NCI-H1092 treated with DMSO at 0.1 percent for 48 hours (cell line): ENCODE measurements around the gene RFPL4AL1.
A peak's percentile ranks its signal among the peaks of the same experiment; 100 is the strongest.
"Not testable (repeated sequence)": the region's sequence is repeated elsewhere in the genome, so short reads cannot be mapped to it uniquely, and the experiment has no call there.

ENCODE experiments used
- DNase-seq: peaks from one replicate; lab custom pipeline; 2025; lab: John Stamatoyannopoulos, UW

RFPL4AL1 gene

DNA sequence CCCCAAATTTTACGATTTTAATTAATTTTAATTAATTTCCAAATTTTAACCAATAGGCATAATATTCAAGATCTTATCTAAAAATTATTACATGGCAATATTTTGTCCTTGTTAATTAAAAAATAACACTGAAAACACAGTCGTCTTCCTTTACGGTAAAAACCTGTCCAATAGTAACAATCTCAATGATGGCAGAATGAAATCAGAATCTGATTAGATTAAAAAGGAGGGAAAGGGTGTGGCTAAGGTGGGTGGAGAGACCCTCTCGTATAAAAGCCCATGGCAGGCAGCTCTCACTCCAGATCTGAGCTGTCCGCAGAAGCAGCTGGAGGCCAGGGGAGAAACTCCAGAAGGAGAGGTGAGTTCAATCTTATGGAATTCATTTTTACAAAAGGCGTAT is at the start of gene RFPL4AL1:
RFPL4AL1 (plus strand) TSS at position 301 of the 400 bp plus-strand sequence. CDS start 2,687 bp downstream, outside the sequence.
- DNase-seq: not testable (repeated sequence)

DNA sequence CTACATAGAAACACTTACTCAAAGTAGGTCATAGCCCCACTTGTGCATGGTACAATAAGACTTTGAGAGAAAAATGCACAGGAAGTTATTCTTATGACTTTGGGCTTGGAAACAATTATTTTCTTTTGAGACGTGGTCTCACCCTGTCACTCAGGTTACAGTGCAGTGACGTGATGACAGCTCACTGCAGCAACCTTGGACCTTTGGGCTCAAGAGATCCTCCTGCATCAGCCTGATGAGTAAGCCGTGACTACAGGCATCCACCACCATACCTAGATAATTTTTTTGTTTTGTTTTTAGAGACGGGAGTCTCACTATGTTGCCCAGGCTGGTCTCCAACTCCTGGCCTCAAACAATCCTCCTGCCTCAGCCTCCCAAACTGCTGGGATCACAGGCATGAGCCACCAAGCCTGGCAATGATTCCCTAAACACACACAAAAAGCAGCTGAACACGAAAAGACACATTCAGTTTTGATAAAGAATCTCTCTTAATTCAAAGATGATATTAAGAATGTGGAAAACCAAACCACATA is 48.6 kb upstream of the RFPL4AL1 start:
- no peak for DNase-seq

DNA sequence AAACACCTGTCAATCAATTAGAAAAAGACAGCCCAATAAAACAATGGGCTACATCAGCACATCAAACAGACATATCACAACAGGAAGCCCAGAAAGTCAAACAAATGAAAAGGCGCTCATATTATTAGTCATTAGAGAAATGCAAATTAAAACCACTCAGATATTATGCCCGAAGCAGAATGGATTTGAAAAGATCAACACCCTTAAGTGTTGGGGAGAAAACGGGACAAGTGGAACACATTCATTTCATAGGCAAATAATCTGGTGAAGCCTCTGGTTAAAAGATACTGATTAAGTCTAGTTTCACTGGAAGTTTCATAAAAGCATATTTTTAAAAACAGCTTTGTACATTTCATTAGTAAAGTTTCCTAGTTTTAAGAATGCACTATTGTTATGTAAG is 48.1 kb upstream of the RFPL4AL1 start:
- no peak for DNase-seq

DNA sequence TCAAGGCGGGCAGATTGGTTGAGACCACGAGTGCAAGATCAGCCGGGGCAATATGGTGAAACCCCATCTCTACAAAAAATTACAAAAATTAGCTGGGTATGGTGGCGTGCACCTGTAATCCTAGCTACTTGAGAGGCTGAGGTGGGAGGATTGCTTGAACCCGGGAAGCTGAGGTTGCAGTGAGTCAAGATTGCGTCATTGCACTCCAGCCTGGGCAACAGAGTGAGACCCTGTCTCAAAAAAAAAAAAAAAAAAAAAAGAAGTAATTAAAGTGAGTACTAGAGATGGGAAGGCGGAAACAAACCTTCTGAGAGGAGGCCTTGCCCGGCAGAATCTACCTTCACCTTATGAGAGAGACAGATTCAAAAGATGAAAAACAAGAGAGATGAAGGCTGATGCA is 45.4 kb upstream of the RFPL4AL1 start:
- no peak for DNase-seq

DNA sequence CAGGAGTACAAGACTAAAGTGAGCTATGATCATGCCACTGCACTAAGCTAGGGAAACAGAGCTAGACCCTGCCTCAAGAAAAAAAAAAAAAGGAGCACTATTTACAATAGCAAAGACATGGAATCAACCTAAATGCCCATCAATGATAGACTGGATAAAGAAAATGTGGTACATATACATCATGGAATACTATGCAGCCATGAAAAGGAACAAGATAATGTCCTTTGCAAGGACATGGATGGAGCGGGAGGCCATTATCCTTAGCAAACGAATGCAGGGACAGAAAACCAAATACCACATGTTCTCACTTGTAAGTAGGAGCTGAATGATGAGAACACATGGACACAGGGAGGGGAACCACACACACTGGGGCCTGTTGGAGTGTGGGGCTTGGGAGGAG is 38.5 kb upstream of the RFPL4AL1 start:
- DNase-seq: not testable (repeated sequence)

DNA sequence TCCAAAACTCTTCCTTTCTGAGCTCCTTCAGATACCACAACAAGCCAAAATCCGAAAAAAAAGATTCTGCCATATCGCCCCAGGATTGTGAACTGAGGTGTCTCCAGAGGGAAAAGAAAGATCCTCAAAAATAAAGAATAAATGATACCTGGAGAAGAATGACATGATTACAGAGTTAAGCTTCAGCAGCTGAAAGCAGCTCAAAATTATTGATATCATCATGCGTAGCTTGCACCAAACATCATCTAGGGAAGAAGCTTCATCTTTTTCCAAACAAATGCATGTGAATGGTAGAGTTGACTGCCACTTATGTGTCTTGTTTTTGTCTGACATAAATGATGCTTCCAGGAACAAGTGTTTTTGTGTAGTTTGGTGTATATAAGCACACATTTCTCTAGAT is 30.6 kb upstream of the RFPL4AL1 start, which contains the start of gene NLRP9:
NLRP9 (minus strand) TSS at position 101 of the 400 bp plus-strand sequence; CDS start at position 73, 28 bp downstream.
- DNase-seq: no peak

DNA sequence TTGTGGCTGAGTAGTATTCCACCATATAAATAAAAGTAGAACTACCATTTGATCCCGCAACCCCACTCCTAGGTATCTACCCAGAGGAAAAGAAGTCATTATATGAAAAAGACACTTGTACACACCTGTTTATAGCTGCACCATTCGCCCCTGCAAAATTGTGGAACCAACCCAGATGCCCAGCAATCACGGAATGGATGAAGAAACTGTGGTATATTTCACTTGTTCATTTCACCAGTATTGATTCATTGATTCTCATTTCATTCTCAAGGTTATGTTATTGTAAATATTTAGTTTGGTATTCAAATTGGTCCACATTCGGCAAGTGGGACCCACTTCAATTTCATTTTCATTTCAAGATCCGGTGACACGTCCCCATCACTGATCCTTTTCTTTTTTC is 18.2 kb upstream of the RFPL4AL1 start:
- no peak for DNase-seq

DNA sequence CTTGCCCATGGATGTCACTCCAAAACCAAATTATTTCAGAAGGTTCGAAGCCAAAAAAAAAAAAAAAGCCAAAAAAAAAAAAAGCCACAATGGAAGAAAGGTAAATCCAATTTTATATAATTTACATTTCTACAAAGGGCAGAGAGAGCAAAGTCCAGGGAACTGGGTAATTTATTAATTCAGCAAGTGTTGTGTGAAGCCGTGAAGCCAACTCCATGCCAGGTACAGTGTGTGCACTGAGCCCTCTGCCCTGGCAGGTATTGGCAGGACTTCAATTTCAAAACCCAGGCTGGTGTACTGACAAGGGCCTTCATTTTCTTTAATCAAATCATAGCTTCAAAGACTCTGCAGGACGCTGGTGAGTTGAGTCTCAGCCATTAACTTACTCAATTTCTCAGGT is 15.5 kb upstream of the RFPL4AL1 start:
- DNase-seq: no peak

DNA sequence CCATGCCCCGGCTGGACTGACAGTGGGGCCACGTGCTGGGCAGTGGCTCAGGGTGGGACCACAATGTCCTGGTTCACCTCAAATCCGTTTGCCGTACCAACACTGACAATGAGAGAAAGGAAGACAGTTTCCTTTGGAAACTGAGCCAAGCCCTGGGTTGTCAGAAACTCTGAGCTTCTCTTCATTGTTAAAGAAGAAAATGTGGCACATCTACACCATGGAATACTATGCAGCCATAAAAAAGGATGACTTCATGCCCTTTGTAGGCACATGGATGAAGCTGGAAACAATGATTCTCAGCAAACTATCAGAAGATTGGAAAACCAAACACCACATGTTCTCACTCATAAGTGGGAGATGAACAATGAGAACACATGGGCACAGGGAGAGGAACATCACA is 12.1 kb upstream of the RFPL4AL1 start:
- not testable (repeated sequence) for DNase-seq

DNA sequence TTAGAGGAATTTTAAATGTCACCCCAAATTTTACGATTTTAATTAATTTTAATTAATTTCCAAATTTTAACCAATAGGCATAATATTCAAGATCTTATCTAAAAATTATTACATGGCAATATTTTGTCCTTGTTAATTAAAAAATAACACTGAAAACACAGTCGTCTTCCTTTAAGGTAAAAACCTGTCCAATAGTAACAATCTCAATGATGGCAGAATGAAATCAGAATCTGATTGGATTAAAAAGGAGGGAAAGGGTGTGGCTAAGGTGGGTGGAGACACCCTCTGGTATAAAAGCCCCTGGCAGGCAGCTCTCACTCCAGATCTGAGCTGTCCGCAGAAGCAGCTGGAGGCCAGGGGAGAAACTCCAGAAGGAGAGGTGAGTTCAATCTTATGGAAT is 10.1 kb upstream of the RFPL4AL1 start, which contains the start of gene RFPL4A:
RFPL4A (plus strand) TSS at position 301 of the 400 bp plus-strand sequence. CDS start 2,704 bp downstream, outside the sequence.
- not testable (repeated sequence) for DNase-seq

DNA sequence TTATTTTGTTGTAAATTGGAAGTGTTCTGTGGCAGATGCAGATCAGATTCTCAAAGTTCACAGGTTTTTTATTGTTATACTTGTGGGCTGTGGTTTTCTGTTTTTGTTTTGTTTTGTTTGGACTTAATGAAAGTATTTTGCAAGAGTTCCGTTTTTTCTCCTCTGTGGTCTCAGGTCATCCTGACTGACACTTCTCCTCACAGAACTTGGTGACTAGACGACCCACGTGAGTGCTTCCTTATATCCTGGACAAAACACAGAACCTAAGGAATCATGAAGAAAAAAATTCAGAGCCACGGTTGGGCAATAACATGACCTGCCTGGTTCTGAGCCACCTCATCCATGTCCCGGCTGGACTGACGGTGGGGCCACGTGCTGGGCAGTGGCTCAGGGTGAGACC is 2.5 kb upstream of the RFPL4AL1 start:
- DNase-seq: no peak

DNA sequence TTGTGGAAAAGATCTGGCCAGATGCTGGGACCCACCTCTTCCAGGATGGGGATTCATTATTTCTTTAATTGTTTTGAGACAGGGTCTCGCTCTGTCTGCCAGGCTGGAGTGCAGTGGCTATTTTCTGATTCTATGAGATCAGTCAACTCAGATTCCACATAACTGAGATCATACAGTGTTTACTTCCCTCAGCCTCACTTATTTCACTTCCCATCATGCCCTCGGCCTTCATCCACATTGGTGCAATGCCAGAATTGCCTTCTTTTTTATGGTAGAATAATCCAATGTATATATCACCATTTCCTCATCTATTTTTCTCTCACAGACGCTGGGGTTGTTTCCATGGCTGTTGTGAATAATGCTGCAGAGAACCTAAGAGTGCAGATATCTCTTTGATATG is 714 bp downstream of the RFPL4AL1 start:
- not testable (repeated sequence) for DNase-seq

DNA sequence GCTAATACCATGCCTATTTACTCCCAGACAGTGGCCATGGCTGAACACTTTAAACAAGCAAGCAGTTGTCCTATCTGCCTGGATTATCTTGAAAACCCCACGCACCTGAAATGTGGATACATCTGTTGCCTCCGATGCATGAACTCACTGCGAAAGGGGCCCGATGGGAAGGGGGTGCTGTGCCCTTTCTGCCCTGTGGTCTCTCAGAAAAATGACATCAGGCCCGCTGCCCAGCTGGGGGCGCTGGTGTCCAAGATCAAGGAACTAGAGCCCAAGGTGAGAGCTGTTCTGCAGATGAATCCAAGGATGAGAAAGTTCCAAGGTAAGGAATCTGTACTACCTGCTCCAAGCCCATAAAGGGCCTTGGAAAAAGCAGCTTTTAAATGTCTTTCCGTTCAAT is 8.6 kb downstream of the RFPL4AL1 start:
- DNase-seq: peak; percentile 0

DNA sequence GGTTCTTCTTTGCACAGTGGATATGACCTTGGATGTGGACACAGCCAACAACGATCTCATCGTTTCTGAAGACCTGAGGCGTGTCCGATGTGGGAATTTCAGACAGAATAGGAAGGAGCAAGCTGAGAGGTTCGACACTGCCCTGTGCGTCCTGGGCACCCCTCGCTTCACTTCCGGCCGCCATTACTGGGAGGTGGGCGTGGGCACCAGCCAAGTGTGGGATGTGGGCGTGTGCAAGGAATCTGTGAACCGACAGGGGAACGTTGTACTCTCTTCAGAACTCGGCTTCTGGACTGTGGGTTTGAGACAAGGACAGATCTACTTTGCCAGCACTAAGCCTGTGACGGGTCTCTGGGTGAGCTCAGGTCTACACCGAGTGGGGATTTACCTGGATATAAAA is 9.4 kb downstream of the RFPL4AL1 start:
- DNase-seq: no peak

DNA sequence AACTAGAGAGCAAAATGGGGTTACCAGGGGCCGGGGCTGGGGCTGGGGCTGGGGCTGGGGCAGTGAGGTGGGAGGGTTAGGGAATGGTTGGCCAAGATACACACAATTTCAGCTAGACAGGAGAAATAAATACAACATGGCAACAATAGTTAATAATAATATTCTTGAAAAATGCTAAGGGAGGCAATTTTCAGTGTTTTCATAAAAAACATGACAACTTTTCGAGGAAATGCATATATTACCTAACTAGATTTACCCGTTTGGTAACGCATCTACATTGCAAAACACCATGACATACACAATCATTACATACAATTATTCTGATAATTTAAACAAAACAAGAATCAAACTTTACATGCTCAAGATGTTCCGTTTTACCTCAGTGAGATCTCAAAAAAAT is 12.2 kb downstream of the RFPL4AL1 start:
- no peak for DNase-seq

DNA sequence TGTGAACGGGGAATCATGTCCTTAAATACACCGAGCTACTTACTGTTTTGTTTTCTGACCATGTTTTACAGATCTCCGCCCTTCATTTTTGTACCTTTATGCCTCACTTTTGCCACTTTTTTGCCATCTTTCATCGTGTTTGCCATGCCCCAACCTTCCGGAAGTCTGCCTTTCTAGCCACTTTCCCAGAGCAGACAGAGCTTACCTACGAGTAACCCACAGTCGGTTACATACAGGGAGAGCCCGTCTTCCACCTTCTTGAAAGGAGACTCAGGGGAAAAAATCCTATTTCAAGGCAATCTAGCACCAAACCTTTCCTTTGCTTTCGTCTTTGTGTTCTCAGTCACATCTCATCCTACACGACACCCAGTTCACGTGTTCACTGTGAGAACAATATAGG is 26.1 kb downstream of the RFPL4AL1 start:
- DNase-seq: no peak

DNA sequence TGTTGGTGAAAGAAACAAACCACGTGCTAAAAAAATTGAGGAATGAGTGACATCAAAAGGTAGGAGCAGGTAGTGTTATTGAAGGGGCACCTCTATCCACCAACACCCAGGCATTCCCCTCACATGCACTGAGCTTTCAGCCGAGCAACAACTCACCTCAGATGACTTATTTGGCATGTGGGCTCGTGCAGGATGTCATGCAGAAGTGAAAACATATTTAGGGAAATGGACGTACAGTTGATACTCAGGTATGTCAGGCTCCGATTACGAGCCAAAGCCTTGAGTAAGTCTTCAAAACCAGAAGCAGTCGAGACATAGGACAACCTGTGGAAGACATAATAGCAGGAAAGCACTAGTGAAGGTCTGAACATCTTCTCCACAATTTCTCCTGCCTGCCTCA is 32.5 kb downstream of the RFPL4AL1 start:
- DNase-seq: no peak

DNA sequence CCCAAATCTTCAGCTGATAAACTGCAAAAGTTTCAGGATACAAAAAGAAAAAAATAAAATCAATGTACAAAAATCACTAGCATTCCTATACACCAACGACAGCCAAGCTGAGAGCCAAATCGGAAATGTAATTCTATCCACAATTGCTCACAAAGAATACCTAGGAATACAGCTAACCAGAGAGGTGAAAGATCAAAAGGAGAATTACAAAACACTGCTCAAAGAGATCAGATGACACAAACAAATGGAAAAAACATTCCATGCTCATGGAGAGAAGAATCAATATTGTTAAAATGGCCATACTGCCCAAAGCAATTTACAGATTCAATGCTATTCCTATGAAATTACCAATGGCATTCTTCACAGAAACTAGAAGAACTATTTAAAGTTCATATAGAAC is 33.4 kb downstream of the RFPL4AL1 start:
- DNase-seq: no peak

DNA sequence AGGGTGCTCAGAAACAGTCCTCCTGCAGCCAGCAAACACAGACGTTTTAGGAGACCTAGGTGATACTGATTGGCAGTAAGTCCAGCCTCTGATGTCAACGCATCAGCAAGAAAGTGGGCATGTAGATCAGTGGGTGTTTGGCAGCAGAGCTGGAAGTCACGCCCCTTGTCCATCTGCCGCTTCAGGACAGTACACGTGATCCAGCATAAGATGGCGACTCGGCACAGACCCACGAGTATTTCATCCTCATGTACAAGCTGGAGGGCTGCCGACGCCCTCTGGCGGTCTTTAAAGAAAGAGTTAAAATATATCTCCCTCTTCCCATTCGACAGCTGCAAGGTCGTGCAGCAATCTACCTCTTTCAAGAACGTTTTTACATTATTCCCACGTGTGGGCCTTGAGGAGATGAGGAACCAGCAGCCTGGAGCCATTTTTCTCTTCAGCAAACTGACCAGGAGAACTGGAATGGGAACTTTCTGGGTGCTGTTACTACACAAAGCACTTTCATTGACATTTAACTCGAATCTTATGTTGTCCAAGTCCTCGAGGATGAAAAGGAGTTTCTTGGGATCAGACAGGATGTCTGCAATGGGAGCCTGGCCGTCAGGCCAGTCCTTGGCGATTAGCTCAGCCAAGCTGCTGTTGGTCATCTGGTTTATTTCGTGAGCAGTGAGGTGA is 40.6 kb downstream of the RFPL4AL1 start:
- DNase-seq: peak; percentile 88

DNA sequence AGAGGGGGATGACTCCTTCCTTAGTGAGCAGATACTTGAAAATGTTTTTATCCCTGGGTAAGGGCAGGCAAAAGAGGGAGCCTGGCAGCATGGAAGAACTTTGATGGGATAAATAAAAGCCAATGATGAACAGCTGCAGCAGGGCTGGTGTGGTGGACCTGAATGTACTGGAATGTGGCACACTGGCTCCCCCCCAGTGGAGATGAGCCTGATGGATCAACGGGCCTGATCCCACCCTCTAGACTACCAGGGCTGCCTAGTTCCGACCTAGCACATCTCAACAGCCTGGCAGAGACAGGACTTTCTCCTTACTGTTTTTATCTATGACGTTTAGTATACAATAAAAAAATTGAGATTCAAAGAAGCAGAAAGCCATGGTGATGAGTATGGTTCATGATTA is 42.4 kb downstream of the RFPL4AL1 start:
- no peak for DNase-seq

DNA sequence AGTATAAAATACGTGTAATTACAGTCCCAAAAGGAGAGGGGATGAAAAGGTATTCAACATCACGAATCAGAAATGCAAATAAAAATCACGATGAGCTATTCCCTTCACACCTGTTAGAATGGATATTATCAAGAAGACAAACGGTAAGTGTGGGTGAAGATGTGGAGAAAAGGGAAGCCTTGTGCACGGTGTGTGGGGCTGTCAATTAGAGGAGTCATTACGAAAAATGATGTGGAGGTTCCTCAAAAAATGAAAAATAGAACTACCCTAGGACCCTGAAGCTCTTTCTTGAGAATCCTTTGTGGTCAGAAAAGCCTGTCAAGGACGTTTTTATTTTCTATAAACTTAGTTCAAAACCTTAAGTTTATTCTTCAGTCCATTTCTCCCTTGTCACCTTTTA is 43.5 kb downstream of the RFPL4AL1 start:
- no peak for DNase-seq

DNA sequence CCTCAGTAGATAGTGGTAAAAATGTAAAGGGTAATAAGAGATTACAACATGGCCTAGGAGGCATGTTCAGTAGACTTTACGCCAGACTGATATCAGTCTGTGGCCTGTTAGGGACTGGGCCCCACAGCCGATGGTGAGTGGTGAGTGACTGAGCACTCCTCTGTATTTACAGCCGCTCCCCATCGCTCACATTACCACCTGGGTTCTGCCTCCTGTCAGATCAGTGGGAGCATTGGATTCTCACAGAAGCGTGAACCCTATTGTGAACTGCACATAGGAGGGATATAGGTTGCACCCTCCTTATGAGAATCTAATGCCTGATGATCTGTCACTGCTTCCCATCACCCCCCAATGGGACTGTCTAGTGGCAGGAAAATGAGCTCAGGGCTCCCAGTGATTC is 45.0 kb downstream of the RFPL4AL1 start:
- DNase-seq: no peak

DNA sequence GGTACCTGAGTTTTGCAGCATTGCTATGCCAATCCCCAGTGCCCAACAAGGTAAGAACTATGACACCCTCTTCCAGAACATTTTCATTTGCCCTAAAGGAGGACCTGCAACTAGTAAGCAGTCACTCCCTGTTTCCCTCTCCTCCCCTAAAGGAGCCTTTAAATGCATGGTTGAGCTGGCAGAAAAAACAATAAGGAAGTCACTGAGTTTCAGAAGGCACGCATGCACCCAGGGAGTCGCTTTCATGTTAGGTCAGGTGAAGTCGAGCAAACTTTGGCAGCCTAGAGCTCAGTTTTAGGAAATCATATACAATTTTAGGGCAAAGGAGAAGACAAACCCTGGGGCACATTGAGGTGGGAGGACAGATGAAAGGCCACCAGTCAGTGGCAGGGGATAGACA is 51.1 kb downstream of the RFPL4AL1 start:
- DNase-seq: no peak
